ENCODE measurements around the gene CTNND2. TPM values are rescaled to one million over a fixed set of nuclear protein-coding genes. Genes with fewer than 3 reads are reported as not detected.

CTNND2 gene
- total and polyA plus RNA-seq, 2 donors (not counting 1 experiment from before 2014, with no cell fraction given), result not detected

DNA sequence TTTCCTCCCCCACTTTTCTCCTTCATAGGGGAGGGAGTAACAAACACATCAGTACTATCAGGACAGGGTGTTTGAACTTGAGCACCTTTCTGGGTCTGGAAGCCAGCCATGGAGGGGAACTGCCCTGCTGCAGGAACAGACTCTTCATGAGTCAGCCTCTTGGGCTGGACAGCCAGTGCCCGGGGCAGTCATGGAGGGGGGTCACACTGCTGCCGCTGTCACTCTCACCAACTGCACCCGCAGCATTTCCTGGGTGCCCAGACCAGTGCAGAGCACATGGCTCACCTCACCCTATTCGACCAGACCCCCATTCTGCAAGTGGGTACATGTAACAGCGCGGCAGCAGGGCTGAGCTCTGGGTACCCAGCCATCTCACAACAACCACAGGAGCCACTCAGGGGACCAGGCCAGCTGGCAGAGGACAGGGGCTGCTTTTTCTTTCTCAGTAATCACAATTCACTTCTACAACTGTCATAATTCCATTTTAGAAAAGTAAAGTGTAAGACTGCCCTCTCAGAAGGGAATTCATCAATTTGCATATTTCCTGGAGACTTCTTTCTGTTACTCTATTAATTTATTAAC, 118.4 kb downstream of the CTNND2 start:
- Histone ChIP-seq H3K4me1 (ENCODE audit: control insufficient read depth in 2 of 2, insufficient read depth in 2 of 2, low read length in 2 of 2) (no peaks in the 10 kb centered on the region), H3K27me3 (replicated peaks in 1 of 4; ENCODE audit: control extremely low read depth in 1 of 4, control insufficient read depth in 3 of 4, insufficient read depth in 4 of 4, low read length in 3 of 4) (no peaks in the 10 kb centered on the region), H3K4me3 (ENCODE audit: control extremely low read depth in 1 of 5, extremely low read depth in 1 of 5, insufficient read depth in 1 of 5, low read depth in 2 of 5, low read length in 4 of 5) (no peak overlapping the region), H3K27ac (ENCODE audit: low read length in 2 of 2) (no peak overlapping the region), H4K20me1 (ENCODE audit: control insufficient read depth, insufficient read depth, low read length, poor library complexity, severe bottlenecking) (no peaks in the 10 kb centered on the region), H2AFZ (ENCODE audit: insufficient read depth, low read depth, low read length, poor library complexity, severe bottlenecking) (no peak overlapping the region), H3K9ac (ENCODE audit: low read length) (no peak overlapping the region), H3K36me3 (replicated peaks in 1 of 2; ENCODE audit: control extremely low read depth in 1 of 2, control insufficient read depth in 1 of 2, extremely low read depth in 1 of 2, insufficient read depth in 2 of 2, low read length in 1 of 2) (no peaks in the 10 kb centered on the region), H3K79me2 (ENCODE audit: control insufficient read depth, insufficient read depth, low read length) (no peaks in the 10 kb centered on the region), H3K9me3 (ENCODE audit: control extremely low read depth in 1 of 3, control insufficient read depth in 2 of 3, insufficient read depth in 1 of 3, low read length in 2 of 3) (no peaks in the 10 kb centered on the region), H3K4me2 (replicated peaks; ENCODE audit: low read depth, low read length, poor library complexity, severe bottlenecking) (no peak overlapping the region)
- WGBS (ENCODE audit: insufficient coverage), result 92% methylated on average over 4 of the region's 6 CpGs
- no peak for DNase-seq
- H3K4me3 Mint-ChIP-seq, result no peak overlapping the region
- H3K27me3 Mint-ChIP-seq, result no peaks in the 10 kb centered on the region
- no peak for TF ChIP-seq EZH2 (IDR thresholded peaks at IDR 0.05; ENCODE audit: borderline replicate concordance, insufficient read depth, low read depth, low read length, poor library complexity, severe bottlenecking)
- TF ChIP-seq, protein P1, sequence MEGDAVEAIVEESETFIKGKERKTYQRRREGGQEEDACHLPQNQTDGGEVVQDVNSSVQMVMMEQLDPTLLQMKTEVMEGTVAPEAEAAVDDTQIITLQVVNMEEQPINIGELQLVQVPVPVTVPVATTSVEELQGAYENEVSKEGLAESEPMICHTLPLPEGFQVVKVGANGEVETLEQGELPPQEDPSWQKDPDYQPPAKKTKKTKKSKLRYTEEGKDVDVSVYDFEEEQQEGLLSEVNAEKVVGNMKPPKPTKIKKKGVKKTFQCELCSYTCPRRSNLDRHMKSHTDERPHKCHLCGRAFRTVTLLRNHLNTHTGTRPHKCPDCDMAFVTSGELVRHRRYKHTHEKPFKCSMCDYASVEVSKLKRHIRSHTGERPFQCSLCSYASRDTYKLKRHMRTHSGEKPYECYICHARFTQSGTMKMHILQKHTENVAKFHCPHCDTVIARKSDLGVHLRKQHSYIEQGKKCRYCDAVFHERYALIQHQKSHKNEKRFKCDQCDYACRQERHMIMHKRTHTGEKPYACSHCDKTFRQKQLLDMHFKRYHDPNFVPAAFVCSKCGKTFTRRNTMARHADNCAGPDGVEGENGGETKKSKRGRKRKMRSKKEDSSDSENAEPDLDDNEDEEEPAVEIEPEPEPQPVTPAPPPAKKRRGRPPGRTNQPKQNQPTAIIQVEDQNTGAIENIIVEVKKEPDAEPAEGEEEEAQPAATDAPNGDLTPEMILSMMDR (IDR thresholded peaks at IDR 0.05), result no peak
- peaks cover 5% of the 10 kb centered on the region for H3K9me3 Mint-ChIP-seq (ENCODE audit: insufficient read depth)
- no peak overlapping the region for H3K27ac Mint-ChIP-seq
- CTCF ChIA-PET, result no interaction called here
- H3K4me1 Mint-ChIP-seq, result no peaks in the 10 kb centered on the region
- POLR2A ChIA-PET, result no interaction called here
- intact Hi-C loops (cut with micrococcal nuclease), result no loop called here
- no peak for ATAC-seq (ENCODE audit: low read depth)

DNA sequence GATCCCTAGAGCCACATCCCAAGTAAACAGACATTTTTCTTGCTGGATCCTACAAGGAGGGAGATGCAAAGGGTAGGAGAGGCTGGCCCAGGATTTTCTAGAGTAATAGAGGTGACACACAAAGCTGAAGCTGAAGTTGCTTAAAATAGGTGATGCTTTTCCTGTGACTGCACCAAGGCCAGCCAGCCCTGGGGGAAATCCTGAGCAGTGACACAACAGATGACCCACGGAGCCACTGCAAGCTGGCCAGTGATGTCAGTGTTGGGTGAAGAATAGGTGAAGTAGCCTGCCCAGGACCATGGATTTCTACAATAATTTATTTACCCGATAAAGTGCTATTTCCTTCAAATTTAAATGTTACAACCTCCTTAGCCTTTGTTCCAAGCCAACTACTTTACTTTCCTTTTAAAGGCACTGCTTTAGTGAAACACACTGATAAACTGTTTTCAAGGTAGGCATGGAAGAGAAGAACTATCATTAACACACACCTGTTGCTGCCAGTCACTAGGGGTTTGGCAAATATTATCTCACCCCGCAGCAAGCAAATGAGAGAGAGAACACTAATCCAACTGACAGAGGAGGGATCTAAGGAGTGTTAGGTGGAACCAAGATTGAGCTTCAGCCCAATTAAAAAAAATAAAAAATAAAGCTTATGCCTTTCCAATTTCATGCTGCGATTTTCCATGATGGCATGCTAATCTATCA, 123.5 kb downstream of the CTNND2 start:
- no peak for DNase-seq
- TF ChIP-seq, protein P1 (IDR thresholded peaks at IDR 0.05), result no peak
- TF ChIP-seq EZH2 (IDR thresholded peaks at IDR 0.05; ENCODE audit: borderline replicate concordance, insufficient read depth, low read depth, low read length, poor library complexity, severe bottlenecking), result no peak
- Histone ChIP-seq H3K9ac (ENCODE audit: low read length) (no peak overlapping the region), H3K27me3 (replicated peaks in 1 of 4; ENCODE audit: control extremely low read depth in 1 of 4, control insufficient read depth in 3 of 4, insufficient read depth in 4 of 4, low read length in 3 of 4) (no peaks in the 10 kb centered on the region), H3K4me1 (ENCODE audit: control insufficient read depth in 2 of 2, insufficient read depth in 2 of 2, low read length in 2 of 2) (no peaks in the 10 kb centered on the region), H3K9me3 (ENCODE audit: control extremely low read depth in 1 of 3, control insufficient read depth in 2 of 3, insufficient read depth in 1 of 3, low read length in 2 of 3) (no peaks in the 10 kb centered on the region), H2AFZ (ENCODE audit: insufficient read depth, low read depth, low read length, poor library complexity, severe bottlenecking) (no peak overlapping the region), H3K4me3 (ENCODE audit: control extremely low read depth in 1 of 5, extremely low read depth in 1 of 5, insufficient read depth in 1 of 5, low read depth in 2 of 5, low read length in 4 of 5) (no peak overlapping the region), H4K20me1 (ENCODE audit: control insufficient read depth, insufficient read depth, low read length, poor library complexity, severe bottlenecking) (no peaks in the 10 kb centered on the region), H3K79me2 (ENCODE audit: control insufficient read depth, insufficient read depth, low read length) (no peaks in the 10 kb centered on the region), H3K27ac (ENCODE audit: low read length in 2 of 2) (no peak overlapping the region), H3K36me3 (replicated peaks in 1 of 2; ENCODE audit: control extremely low read depth in 1 of 2, control insufficient read depth in 1 of 2, extremely low read depth in 1 of 2, insufficient read depth in 2 of 2, low read length in 1 of 2) (no peaks in the 10 kb centered on the region), H3K4me2 (replicated peaks; ENCODE audit: low read depth, low read length, poor library complexity, severe bottlenecking) (no peak overlapping the region)
- no peak overlapping the region for H3K27ac Mint-ChIP-seq
- POLR2A ChIA-PET, result no interaction called here
- ATAC-seq (ENCODE audit: low read depth), result no peak
- H3K27me3 Mint-ChIP-seq, result no peaks in the 10 kb centered on the region
- intact Hi-C loops (cut with micrococcal nuclease), result no loop called here
- H3K9me3 Mint-ChIP-seq (ENCODE audit: insufficient read depth), result peaks cover 6% of the 10 kb centered on the region
- no CpG with 5 or more reads among the region's 4 CpGs for WGBS (ENCODE audit: insufficient coverage)
- no peaks in the 10 kb centered on the region for H3K4me1 Mint-ChIP-seq
- no peak overlapping the region for H3K4me3 Mint-ChIP-seq
- CTCF ChIA-PET, result no interaction called here
